ENCODE measurements around the gene SRPK2. TPM values are rescaled to one million over a fixed set of nuclear protein-coding genes. Genes with fewer than 3 reads are reported as not detected.

Gene SRPK2
- total RNA-seq, 1 experiment from 2014 or later = 54.4 TPM

DNA sequence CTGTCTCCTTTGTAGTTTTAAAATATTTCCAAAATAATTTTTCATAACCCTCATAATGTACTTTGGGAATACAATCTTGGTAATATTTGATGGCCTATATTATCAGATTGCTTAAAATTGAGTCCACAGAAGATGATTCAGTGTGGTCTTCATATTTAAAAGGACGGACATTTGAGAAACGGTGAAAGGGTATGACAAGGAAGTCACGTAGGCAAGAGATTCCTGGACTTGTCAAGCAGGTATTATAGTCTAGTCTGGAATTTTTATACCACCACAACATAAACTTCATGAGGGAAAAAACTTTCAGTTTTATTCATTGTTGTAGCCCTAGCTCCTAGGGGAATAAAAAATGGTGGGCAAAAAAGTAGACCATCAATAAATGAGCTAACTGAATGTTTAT lies 292.4 kb downstream of the SRPK2 start:
- no peaks in the 10 kb centered on the region for H3K27me3 Mint-ChIP-seq (ENCODE audit: insufficient read depth, unreplicated experiment)
- H3K36me3 Mint-ChIP-seq (ENCODE audit: insufficient read depth, unreplicated experiment) = peaks cover 97% of the 10 kb centered on the region
- no TSS peak for BruUV-seq (replicated peaks)
- DNase-seq (ENCODE audit: unreplicated experiment) = no peak
- CTCF ChIA-PET = interaction anchor here (0.6 to 0.9 kb wide), 2 partner anchors 115 to 117 kb away, joined by 3 read pairs; no protein-coding TSS in a partner anchor
- POLR2A ChIA-PET = interaction anchor here (0.8 to 1.0 kb wide), 3 partner anchors 36 to 61 kb away, joined by 3 to 4 read pairs (median 4); no protein-coding TSS in a partner anchor
- TF ChIP-seq, protein P1, sequence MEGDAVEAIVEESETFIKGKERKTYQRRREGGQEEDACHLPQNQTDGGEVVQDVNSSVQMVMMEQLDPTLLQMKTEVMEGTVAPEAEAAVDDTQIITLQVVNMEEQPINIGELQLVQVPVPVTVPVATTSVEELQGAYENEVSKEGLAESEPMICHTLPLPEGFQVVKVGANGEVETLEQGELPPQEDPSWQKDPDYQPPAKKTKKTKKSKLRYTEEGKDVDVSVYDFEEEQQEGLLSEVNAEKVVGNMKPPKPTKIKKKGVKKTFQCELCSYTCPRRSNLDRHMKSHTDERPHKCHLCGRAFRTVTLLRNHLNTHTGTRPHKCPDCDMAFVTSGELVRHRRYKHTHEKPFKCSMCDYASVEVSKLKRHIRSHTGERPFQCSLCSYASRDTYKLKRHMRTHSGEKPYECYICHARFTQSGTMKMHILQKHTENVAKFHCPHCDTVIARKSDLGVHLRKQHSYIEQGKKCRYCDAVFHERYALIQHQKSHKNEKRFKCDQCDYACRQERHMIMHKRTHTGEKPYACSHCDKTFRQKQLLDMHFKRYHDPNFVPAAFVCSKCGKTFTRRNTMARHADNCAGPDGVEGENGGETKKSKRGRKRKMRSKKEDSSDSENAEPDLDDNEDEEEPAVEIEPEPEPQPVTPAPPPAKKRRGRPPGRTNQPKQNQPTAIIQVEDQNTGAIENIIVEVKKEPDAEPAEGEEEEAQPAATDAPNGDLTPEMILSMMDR (IDR thresholded peaks at IDR 0.05; ENCODE audit: unreplicated experiment) = no peak
- H3K4me3 Mint-ChIP-seq (ENCODE audit: unreplicated experiment) = no peak overlapping the region
- no peaks in the 10 kb centered on the region for H3K9me3 Mint-ChIP-seq (ENCODE audit: unreplicated experiment)
- H3K27ac Mint-ChIP-seq (ENCODE audit: low read depth, unreplicated experiment) = no peak overlapping the region
- H3K4me1 Mint-ChIP-seq (ENCODE audit: insufficient read depth, unreplicated experiment) = peaks cover 7% of the 10 kb centered on the region
- intact Hi-C loops (cut with micrococcal nuclease) = no loop called here

DNA sequence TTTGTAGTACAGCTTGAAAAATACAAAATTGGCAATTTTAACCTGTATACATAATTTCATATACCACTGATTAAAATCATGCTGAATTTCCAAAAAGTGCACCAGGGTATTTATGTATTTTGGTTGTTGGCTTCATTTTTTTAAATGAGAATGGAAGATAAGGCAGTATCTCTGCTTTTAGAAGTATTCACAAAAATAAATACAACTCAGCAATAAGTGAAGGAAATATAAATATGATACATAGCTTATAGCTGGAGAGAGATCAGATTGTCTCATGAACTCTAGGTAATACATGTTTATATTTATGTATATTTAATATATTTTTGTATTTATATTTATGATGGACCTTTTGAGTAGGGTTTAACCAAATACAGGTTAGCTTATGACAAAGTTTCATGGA lies 293.8 kb downstream of the SRPK2 start:
- intact Hi-C loops (cut with micrococcal nuclease) = no loop called here
- no peak for DNase-seq (ENCODE audit: unreplicated experiment)
- BruUV-seq (replicated peaks) = no TSS peak
- Mint-ChIP-seq H3K27me3 (ENCODE audit: insufficient read depth, unreplicated experiment) (no peaks in the 10 kb centered on the region), H3K4me3 (ENCODE audit: unreplicated experiment) (no peak overlapping the region), H3K9me3 (ENCODE audit: unreplicated experiment) (no peaks in the 10 kb centered on the region), H3K36me3 (ENCODE audit: insufficient read depth, unreplicated experiment) (peaks cover 97% of the 10 kb centered on the region), H3K27ac (ENCODE audit: low read depth, unreplicated experiment) (no peak overlapping the region), H3K4me1 (ENCODE audit: insufficient read depth, unreplicated experiment) (peaks cover 7% of the 10 kb centered on the region)
- ChIA-PET POLR2A (interaction anchor here (0.9 kb wide), 1 partner anchor 174 kb away, joined by 3 read pairs; no protein-coding TSS in a partner anchor), CTCF (no interaction called here)
- TF ChIP-seq, protein P1 (IDR thresholded peaks at IDR 0.05; ENCODE audit: unreplicated experiment) = no peak

DNA sequence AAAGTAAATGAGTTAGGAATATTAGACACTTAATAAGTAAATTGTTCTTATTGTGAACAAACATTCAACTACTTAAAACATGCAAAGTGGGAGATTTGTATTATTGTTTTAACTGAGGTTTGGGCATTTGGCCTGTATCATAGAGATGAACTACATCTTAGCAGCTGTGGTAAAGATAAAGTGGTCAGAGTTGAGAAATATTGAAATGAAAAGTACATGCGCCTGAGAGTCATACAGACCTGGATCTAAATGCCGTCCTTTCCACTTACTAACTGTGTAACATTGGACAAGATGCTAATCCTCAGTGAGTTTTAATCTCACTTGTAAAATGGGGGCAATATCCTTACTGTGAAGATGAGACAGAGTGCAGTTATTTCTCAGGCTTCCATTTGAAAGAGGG lies 300.3 kb downstream of the SRPK2 start:
- Mint-ChIP-seq H3K36me3 (ENCODE audit: insufficient read depth, unreplicated experiment) (peaks cover 78% of the 10 kb centered on the region), H3K4me1 (ENCODE audit: insufficient read depth, unreplicated experiment) (no peaks in the 10 kb centered on the region), H3K27me3 (ENCODE audit: insufficient read depth, unreplicated experiment) (no peaks in the 10 kb centered on the region), H3K4me3 (ENCODE audit: unreplicated experiment) (no peak overlapping the region), H3K27ac (ENCODE audit: low read depth, unreplicated experiment) (no peak overlapping the region), H3K9me3 (ENCODE audit: unreplicated experiment) (no peaks in the 10 kb centered on the region)
- DNase-seq (ENCODE audit: unreplicated experiment) = no peak
- intact Hi-C loops (cut with micrococcal nuclease) = loop anchor here (5.0 kb wide), 1 partner anchor 166 kb away; no protein-coding TSS in a partner anchor
- TSS peak; percentile 9 for BruUV-seq (replicated peaks)
- TF ChIP-seq, protein P1 (IDR thresholded peaks at IDR 0.05; ENCODE audit: unreplicated experiment) = no peak
- CTCF ChIA-PET = no interaction called here
- POLR2A ChIA-PET = no interaction called here

DNA sequence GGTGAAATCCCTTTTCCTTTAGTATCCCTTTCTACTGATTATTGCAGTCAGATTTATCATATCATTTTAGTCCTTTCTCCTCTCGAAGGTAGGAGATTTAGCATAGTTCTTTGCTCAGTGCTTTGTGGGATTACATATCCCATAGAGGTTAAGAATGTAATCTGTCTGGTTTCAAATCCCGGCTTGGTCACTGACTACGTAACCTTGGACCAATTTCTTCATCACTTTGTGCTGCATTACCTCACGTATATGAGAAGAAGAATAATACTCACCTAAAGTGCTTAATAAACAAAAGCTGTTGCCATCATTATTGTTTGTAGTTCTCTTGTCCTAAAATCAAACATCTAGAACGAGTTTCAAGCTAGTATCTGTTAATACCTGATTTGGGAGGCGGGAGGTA lies 300.7 kb downstream of the SRPK2 start:
- H3K4me3 Mint-ChIP-seq (ENCODE audit: unreplicated experiment) = no peak overlapping the region
- ChIA-PET POLR2A (interaction anchor here (0.8 kb wide), 1 partner anchor 11 kb away, joined by 3 read pairs; no protein-coding TSS in a partner anchor), CTCF (interaction anchor here (0.7 kb wide), 1 partner anchor 165 kb away, joined by 3 read pairs; no protein-coding TSS in a partner anchor)
- intact Hi-C loops (cut with micrococcal nuclease) = loop anchor here (5.0 kb wide), 1 partner anchor 166 kb away; no protein-coding TSS in a partner anchor
- no peaks in the 10 kb centered on the region for H3K9me3 Mint-ChIP-seq (ENCODE audit: unreplicated experiment)
- H3K27ac Mint-ChIP-seq (ENCODE audit: low read depth, unreplicated experiment) = no peak overlapping the region
- TF ChIP-seq, protein P1 (IDR thresholded peaks at IDR 0.05; ENCODE audit: unreplicated experiment) = no peak
- DNase-seq (ENCODE audit: unreplicated experiment) = no peak
- H3K36me3 Mint-ChIP-seq (ENCODE audit: insufficient read depth, unreplicated experiment) = peaks cover 79% of the 10 kb centered on the region
- BruUV-seq (replicated peaks) = no TSS peak
- H3K27me3 Mint-ChIP-seq (ENCODE audit: insufficient read depth, unreplicated experiment) = no peaks in the 10 kb centered on the region
- H3K4me1 Mint-ChIP-seq (ENCODE audit: insufficient read depth, unreplicated experiment) = no peaks in the 10 kb centered on the region

All from MCF 10A (cell line).